Measurements from ENCODE around the gene PELI3. TPM values are rescaled to one million over a fixed set of nuclear protein-coding genes. Genes with fewer than 3 reads are reported as not detected.
"Not testable (repeated sequence)": the region's sequence is repeated elsewhere in the genome, so short reads cannot be mapped to it uniquely, and the experiment has no call there.

PELI3 gene, protein sequence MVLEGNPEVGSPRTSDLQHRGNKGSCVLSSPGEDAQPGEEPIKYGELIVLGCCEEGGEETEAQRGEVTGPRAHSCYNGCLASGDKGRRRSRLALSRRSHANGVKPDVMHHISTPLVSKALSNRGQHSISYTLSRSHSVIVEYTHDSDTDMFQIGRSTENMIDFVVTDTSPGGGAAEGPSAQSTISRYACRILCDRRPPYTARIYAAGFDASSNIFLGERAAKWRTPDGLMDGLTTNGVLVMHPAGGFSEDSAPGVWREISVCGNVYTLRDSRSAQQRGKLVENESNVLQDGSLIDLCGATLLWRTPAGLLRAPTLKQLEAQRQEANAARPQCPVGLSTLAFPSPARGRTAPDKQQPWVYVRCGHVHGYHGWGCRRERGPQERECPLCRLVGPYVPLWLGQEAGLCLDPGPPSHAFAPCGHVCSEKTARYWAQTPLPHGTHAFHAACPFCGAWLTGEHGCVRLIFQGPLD
- polyA plus RNA-seq: 10 to 100 TPM in 1 of 3 donors, 1 to 10 TPM in 2; 3.9 to 10.0 (median 5.8) TPM

DNA sequence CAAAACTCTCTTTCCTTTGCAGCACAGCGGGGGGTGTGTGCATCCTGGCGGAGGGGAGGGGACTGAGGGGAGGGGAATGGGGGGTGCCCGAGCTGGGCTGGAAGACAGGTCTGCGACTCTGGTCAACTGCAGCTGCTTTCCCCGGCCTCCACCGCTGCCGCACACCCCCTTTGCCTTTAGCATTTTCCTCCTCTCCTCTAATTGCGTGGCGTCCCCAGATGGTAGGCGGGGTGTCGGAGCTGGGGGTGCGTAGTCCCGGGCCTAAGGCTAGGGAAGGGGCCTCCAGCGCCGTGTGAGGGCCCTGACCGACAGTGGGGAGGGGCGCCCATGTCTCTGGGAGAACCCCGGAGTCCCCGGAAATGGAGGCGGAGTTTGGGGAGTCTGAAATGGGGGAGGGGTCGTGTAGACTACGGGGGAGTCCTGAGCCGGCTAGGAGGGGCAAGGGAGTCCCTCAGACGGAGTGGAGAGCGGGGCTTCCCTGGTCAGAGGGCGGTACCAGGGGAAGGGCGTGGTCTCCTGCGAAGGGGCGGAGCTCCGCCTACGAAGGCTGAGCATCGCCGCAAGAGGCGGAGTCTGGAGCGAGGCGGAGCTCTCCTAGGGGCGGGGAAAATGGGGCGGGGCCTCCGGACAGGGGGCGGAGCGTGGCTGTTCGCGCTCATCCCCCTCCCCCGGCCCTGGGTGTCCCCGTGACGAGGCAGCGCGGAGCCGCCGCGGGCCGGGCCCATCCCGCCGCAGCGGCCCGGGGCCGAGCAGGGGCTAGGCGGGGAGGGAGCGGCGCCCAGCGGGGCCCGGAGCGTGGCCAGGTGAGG lies at the start of gene PELI3:
PELI3 (plus strand) TSS at position 681 of the 809 bp plus-strand sequence. CDS start 1,224 bp downstream, outside the sequence.
- WGBS, 3 donors: 1% methylated on average over 34 to 61 of the region's 63 CpGs
- no peak within 1 kb of the TSS for H3K27ac ChIP-seq (ENCODE audit: low read depth, low read length)

DNA sequence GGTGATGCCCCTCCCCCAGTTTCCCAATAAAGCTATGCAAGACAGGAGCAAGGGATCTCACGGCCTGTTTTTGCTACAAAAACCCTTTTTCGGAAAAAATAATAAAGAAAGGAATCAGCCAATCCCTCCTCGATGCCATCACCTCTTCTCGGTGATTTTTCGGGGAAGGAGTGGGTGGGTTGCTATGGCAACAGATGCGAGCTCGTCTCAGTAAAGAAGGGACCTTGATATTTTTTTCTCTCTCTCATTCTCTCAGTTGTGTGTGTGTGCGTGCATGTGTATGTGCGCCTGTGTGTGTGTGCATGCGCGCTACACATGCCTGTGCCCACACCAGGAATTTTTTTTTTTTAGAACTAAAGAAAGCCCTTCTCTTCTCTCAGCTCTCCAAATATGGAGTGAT lies 49.7 kb upstream of the PELI3 start:
- 61 to 73% (median 67%) methylated on average over 11 of the region's 11 CpGs for WGBS, 3 donors

DNA sequence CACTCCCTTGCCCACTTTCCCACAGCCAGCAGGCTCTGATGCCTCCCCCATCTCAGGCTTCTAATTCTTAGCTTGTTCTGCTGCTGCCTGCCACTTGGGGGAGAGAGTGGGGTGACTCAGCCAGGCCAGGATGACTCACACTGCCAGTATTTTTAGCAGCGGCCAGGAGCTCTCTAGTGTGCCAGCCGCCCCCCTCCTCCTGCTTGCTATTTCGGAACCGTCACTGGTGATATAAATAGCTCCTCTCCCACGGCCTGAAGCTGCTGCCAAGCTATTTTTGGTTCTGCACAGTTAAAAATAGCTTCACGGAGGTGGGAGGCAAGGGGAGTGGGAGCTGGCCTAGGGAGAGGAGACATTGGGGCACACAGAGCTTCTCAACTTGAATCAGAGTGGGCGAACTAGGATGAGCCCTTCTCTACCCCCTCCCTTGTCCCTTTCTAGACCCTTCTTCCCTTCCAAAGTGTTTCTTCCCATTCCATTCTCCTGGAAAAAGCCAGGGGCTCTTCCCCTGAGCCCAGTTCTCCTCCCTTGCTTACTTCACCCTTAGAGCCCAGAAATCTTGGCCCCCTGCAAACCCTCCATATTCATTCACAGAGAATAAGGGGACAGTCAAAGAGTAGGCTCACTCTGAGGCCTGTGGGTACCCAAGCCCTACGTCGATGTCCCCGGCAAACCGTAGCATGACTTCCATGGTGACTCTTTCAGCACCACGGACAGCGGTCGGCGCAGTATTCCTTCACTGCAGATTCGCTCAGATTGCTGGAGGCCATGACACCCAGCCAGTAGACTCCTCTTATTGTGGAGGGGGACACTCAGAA lies 48.3 kb upstream of the PELI3 start:
- 4 to 11% (median 8%) methylated on average over 16 of the region's 16 CpGs for WGBS, 3 donors
- H3K27ac ChIP-seq (ENCODE audit: low read depth, low read length): no peak overlapping the region

More for the DNA sequence above, 49.7 kb upstream of the PELI3 start:
- H3K27ac ChIP-seq (ENCODE audit: low read depth, low read length): no peak overlapping the region

DNA sequence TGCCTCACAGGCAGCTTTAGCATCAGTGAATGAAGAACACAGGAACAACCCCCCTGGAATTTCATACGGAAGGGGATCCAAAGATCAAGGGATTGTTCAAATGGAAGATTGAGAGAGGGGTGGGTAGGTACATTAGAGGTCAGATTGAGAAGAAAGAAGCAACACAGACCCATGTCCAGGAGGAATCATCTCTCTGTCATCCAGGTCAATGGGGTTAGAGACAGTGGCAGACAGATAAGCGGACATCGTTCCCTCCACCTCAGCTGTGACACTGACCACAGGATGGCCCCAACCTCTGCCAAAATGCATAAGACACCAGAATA lies 47.8 kb upstream of the PELI3 start:
- 30 to 58% (median 47%) methylated on average over 3 of the region's 3 CpGs for WGBS, 3 donors
- H3K27ac ChIP-seq (ENCODE audit: low read depth, low read length): no peak overlapping the region

DNA sequence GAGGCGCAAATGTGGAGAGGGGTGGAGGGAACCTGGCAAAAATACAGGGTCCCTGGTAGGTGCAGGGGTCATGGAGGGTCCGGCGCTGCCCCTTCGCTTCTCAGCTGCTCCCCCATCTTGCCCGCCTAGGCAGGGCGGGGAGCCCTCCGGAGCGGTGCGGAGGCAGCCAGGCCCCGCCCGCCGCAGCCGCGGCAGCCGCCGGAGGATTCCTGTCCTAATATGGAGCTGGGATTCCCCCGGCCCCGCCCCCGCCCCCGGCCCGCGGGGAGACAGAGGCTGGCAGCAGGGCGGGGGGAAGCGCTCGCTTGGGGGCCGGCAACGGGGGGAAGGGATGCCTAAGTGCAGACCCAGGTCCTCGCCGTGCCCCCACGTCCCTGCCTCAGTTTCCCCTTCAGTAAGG lies 46.9 kb upstream of the PELI3 start:
- 5 to 8% (median 8%) methylated on average over 18 to 30 of the region's 30 CpGs for WGBS, 3 donors
- H3K27ac ChIP-seq (ENCODE audit: low read depth, low read length): no peak overlapping the region

DNA sequence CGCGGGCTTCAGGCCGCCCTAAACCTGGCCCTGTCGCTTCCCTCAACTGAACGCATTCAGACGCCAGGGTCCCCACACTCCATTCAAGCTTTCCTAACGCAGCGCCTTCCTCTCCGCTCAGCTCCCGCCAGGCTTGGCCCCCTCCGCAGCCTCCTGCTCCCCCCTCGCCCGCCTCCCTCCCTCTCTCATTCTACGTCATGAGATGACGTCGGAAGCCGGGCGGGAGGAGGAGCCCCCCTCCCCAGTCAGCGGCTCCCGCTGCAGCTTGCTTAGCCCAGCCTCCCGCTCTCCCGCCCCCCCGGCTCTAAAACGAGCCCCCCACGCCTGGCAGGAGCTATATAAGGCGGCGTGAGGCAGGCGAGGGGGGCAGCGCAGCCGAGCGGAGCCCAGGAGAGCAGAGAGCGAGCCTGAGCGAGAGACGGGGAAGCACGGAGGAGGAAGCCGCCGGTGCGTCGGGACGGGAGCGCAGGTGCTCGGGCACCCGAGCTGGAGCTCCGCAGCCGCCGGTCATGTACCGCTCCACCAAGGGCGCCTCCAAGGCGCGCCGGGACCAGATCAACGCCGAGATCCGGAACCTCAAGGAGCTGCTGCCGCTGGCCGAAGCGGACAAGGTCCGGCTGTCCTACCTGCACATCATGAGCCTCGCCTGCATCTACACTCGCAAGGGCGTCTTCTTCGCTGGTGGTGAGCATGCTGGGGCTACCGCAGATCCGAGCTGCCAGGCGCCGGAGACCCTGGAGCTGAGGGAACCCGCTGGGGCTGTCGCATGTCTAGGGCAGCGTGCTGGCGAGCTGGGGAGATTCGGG lies 45.8 kb upstream of the PELI3 start, which contains the start of gene NPAS4:
NPAS4 (plus strand) TSS at position 365 of the 806 bp plus-strand sequence; CDS start at position 510, 145 bp downstream.
- H3K27ac ChIP-seq (ENCODE audit: low read depth, low read length): no peak within 1 kb of the TSS
- 4 to 6% (median 5%) methylated on average over 65 to 71 of the region's 71 CpGs for WGBS, 3 donors

DNA sequence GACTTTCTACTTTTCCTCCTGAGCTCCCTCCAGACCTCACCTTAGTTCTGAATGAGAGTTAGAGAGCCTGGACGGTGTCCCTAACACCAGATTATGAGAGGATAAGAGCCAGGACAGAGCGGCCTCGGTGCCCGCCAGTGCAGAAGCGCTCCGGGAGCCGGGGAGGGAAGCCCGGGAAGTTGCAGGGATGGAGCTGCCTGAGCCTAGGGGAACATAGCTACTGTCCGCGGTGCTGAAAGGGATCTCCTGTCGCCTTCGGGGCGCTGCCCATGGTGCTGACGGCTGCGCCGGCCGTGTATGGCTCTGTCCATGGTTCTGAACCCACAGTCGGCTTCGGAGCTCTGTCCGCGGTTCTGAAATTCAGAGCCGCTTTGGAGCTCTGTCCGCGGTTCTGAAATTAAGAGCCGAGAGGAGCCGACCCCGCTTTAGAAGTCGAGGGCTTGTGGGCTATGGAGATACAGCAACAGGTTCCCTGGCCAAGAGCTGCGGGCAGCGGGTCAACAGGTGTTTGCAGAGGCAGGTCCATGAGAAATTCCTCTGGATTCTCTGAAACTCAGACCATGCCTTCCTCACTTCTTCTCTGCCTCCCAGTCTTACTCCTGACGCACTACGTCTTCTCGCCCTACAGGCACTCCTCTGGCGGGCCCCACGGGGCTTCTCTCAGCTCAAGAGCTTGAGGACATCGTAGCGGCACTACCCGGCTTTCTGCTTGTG lies 45.1 kb upstream of the PELI3 start:
- no peak overlapping the region for H3K27ac ChIP-seq (ENCODE audit: low read depth, low read length)
- WGBS, 3 donors: 9 to 14% (median 13%) methylated on average over 38 of the region's 38 CpGs

DNA sequence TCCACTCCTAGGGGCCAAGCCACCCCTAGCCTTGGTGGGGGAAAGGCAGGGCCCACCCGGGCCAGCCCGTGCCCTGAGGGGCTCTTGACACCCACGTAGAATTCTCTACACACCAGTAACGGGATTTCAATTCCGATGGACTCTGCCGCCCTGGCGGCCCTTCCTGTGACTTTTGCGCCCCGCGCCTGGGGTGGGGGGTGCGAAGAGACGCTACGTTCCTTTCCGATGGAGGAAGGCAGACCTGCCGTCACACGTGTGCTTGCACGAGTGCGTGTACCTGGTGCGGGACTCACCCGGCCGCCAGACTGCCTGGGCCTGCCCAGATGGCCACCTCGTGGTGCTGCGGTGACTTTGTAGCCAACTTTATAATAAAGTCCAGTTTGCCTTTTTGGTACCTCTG lies 40.4 kb upstream of the PELI3 start:
- no peak overlapping the region for H3K27ac ChIP-seq (ENCODE audit: low read depth, low read length)
- 65 to 67% (median 67%) methylated on average over 23 of the region's 23 CpGs for WGBS, 3 donors

DNA sequence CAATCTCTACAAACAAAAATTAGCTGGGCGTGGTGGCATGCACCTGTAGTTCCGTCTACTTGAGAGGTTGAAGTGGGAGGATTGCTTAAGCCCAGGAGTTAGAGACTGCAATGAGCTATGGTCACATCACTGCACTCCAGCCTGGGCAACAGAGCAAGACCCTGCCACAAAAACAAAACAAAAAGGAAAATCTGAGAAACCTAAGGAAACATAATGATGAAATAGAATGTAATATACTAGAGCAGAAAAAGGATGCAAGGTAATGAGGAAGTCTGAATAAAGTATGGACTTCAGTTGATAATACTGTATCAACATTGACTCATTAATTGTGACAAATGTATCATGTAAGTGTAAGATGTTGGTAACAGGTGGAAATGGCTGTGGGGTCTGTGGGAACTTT lies 37.8 kb upstream of the PELI3 start:
- no peak overlapping the region for H3K27ac ChIP-seq (ENCODE audit: low read depth, low read length)
- WGBS, 3 donors: 84 to 88% (median 86%) methylated on average over 2 of the region's 2 CpGs

DNA sequence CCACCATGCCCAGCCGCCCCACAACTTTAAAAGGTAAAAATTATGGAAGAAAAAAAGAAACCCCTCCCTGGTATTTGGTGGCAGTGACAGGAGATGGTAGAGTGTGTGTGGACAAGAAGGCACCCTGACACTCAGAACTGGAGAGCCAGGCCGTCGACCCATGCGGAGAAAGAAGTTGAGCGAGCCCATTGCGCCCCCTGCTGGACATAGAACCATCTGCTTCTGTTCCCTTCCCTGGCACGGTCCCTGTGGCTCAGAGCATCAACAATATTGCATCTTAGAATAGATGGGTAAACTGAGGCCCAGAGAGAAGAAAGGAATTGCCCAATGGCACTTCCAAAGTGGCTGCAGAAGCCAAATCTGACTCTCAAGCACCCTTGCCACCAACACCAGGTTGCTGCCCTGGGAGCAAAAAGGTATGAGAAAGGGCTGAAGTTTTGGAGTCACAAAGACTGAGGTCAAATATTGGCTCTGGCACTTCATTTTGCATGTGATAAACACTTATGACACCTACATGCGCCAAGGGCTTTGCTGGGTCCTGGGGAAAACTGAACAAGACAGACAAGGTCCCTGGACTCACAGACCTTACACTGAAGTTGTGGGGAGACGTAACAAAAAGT lies 36.6 kb upstream of the PELI3 start:
- H3K27ac ChIP-seq (ENCODE audit: low read depth, low read length): no peak overlapping the region
- 27 to 36% (median 30%) methylated on average over 9 of the region's 9 CpGs for WGBS, 3 donors

DNA sequence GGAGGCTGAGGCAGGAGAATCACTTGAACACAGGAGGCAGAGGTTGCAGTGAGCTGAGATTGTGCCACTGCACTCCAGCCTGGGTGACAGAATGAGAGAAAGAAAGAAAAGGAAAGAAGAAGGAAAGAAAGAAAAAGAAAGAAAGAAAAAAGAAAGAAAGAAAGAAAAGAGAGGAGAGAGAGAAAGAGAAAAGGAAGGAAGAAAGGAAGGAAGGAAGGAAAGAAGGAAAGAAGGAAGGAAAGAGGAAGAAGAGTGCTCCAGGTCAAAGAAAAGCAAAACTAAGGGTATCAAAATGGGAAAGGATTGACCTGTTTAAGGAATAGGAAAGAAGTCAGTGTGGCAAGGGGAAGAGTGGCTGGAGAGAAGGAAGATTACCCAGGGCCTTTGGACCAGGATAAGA lies 35.4 kb upstream of the PELI3 start:
- not testable (repeated sequence) for H3K27ac ChIP-seq (ENCODE audit: low read depth, low read length)

DNA sequence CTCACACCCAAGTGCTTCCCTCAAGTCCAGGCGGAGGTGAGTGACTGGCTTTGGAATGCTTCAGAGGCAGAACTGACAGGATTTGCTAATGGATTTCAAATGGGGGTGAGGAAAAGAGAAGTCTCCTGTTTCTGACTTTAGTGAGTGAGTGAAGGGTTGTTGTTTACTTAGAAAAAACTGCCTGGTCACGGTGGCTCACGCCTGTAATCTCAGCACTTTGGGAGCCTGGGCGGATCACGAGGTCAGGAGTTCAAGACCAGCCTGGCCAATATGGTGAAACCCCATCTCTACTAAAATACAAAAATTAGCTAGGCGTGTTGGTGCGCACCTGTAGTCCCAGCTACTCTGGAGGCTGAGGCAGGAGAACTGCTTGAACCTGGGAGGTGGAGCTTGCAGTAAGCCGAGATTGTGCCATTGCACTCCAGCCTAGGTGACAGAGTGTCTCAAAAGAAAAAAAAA lies 34.8 kb upstream of the PELI3 start:
- 81 to 88% (median 82%) methylated on average over 8 of the region's 8 CpGs for WGBS, 3 donors
- not testable (repeated sequence) for H3K27ac ChIP-seq (ENCODE audit: low read depth, low read length)

DNA sequence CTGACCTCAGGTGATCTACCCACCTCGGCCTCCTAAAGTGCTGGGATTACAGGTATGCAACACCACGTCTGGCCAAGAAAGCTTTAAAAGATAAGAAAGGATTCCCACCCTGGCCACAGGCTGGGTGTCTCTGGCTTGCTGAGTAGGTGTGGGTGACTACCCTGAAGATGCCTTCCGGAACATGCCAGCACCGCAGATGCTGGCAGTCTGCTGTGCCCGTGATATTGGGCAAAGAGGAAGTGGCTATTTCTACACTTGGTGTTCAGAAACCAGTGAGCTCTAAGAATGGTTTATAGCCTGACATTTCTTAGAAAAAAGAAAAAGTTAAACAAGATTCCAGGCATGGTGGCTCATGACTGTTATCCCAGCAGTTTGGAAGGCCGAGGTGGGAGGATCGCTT lies 34.1 kb upstream of the PELI3 start:
- WGBS, 3 donors: 65 to 94% (median 72%) methylated on average over 7 of the region's 7 CpGs

DNA sequence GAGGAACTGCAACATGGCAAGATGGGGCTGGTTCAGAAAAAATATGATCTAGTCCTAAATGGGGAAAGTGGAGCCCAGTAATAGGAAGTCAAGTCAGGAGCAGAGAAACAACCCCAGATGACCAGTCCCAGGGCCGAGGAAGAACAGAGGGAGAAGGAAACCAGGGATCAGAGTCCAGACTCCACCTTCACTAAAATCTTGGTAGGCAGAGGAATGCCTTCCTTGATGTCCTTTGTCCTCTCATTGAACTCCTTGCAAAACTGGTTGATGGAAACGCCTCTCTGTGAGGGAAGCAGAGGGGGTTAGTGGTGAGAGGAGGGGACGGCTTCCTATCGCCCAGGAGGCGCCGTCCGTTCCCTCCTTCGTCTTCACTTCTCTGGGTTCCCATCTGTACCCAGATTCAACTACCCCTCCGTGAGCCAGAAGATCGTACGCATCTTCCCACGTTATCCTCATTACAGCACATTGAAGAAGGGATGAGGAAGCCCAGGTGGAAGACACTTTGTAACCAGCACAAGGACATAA lies 28.7 kb upstream of the PELI3 start:
- no peak overlapping the region for H3K27ac ChIP-seq (ENCODE audit: low read depth, low read length)
- 4 to 8% (median 4%) methylated on average over 12 of the region's 12 CpGs for WGBS, 3 donors

More for the DNA sequence above, 34.1 kb upstream of the PELI3 start:
- no peak overlapping the region for H3K27ac ChIP-seq (ENCODE audit: low read depth, low read length)

DNA sequence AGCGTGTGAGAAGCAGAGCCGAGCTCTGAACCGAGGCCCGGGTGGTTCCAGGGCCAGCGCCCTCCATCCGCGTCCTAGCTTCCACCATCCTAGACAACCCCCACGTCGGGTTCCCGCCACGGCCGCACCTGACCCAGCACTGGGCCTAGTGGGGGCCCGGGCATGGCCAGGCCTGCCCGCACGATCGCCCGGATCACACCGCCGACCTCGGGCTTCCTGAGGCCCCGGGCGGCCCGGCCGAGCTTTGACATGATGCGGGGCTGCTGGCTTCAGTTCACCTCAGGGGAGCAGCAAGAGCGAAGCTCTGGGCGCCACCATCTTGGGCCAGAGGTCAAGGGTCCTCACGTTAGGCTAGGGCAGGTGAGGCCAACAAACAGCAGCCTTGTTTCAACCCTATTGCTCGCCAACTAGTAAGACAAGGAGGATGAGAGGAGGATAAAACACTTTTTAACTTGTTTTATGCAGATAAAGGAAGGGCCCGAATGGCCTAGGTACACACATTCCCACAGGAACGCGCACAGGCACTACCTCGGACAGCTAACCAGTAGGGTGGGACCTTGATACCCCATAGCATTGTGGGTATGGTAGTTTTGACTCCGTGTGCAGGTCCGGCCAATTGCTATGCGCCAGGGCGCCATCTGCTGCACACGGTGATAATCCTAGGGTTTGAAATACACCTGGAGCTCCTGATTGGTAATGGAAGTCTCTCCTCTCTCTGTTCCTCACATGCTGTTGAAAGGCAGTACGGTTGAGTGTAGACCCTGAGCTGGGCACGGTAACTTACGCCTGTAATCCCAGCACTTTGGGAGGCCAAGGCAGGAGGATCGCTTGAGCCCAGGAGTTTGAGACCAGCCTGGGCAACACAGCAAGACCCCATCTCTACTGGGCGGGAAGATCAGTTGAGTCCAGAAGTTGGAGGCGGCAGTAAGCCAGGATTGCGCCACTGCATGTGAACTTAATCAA lies 27.9 kb upstream of the PELI3 start, which contains the start of gene MRPL11:
MRPL11 (minus strand) TSS at position 345 of the 963 bp plus-strand sequence; CDS start at position 251, 94 bp downstream.
- whole genome bisulfite sequencing, 3 donors: 7 to 9% (median 8%) methylated on average over 45 of the region's 45 CpGs
- no peak within 1 kb of the TSS for H3K27ac ChIP-seq (ENCODE audit: low read depth, low read length)

Data from adipose tissue (tissue), 3 donors.